ENCODE data around the gene CD300LB.

Gene CD300LB

DNA sequence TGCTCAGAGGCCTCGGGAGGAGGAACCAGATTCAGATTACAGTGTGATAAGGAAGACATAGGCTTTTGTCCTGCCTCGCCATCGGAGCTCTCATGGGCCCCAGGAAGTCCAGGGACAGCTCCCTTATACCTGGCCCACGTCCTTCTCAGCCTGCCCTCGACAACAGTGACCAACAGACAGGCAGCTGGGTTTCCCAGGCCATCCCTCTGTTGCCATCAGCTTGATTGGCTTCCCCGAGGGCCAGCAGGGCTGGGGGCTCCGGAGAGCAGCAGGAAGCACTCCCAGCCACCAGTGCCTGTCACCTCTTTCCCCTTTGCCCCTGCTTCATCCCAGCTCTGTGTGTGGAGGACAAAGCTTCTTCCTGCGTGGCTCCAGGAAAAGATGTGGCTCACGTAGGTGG is 47.2 kb downstream of the CD300LB start:
- DNase-seq (ENCODE audit: low read depth) = no peak
- TF ChIP-seq, protein P1, sequence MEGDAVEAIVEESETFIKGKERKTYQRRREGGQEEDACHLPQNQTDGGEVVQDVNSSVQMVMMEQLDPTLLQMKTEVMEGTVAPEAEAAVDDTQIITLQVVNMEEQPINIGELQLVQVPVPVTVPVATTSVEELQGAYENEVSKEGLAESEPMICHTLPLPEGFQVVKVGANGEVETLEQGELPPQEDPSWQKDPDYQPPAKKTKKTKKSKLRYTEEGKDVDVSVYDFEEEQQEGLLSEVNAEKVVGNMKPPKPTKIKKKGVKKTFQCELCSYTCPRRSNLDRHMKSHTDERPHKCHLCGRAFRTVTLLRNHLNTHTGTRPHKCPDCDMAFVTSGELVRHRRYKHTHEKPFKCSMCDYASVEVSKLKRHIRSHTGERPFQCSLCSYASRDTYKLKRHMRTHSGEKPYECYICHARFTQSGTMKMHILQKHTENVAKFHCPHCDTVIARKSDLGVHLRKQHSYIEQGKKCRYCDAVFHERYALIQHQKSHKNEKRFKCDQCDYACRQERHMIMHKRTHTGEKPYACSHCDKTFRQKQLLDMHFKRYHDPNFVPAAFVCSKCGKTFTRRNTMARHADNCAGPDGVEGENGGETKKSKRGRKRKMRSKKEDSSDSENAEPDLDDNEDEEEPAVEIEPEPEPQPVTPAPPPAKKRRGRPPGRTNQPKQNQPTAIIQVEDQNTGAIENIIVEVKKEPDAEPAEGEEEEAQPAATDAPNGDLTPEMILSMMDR (conservative IDR thresholded peaks at IDR 0.05; ENCODE audit: low read depth, low read length) = no peak
- H3K4me3 ChIP-seq (ENCODE audit: low read length) = no peak overlapping the region

DNA sequence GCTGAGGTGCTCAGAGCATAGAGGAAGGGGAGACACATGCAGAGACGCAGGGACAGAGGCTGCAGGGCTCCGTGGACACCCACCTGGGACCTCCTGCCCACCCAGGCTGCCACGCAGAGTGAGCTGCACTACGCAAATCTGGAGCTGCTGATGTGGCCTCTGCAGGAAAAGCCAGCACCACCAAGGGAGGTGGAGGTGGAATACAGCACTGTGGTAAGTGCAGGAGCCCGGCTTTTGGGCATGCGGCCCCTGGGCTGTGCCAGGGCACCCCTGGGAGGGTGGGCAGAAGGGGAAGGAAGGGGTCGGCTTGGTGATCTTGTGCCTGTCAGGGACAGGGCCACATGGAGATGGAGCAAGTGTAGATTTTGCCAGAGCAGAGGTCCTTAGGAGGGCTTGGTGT is 49.7 kb downstream of the CD300LB start:
- no peak overlapping the region for H3K4me3 ChIP-seq (ENCODE audit: low read length)
- no peak for DNase-seq (ENCODE audit: low read depth)
- TF ChIP-seq, protein P1 (conservative IDR thresholded peaks at IDR 0.05; ENCODE audit: low read depth, low read length) = no peak

DNA sequence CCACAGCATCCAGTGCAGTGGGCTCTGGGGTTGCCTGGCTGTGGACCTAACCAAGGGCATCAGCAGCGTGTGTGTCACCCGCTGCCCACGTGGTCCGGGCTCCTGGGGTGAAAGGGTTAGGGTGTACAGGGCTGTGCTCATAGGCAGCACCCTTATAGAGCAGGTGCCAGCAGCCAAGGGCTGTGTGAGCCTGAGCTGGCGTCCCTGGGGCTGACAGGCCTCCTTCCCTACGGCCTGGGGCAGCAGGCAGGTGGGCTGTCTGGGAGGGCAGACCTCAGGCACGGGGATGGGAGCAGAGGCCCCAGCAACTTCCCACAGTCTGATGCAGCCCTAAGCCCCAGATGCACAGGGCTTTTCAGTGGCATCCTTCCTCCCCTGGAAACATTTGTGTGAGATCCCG is 51.0 kb downstream of the CD300LB start:
- TF ChIP-seq, protein P1 (conservative IDR thresholded peaks at IDR 0.05; ENCODE audit: low read depth, low read length) = no peak
- DNase-seq (ENCODE audit: low read depth) = no peak
- H3K4me3 ChIP-seq (ENCODE audit: low read length) = no peak overlapping the region

DNA sequence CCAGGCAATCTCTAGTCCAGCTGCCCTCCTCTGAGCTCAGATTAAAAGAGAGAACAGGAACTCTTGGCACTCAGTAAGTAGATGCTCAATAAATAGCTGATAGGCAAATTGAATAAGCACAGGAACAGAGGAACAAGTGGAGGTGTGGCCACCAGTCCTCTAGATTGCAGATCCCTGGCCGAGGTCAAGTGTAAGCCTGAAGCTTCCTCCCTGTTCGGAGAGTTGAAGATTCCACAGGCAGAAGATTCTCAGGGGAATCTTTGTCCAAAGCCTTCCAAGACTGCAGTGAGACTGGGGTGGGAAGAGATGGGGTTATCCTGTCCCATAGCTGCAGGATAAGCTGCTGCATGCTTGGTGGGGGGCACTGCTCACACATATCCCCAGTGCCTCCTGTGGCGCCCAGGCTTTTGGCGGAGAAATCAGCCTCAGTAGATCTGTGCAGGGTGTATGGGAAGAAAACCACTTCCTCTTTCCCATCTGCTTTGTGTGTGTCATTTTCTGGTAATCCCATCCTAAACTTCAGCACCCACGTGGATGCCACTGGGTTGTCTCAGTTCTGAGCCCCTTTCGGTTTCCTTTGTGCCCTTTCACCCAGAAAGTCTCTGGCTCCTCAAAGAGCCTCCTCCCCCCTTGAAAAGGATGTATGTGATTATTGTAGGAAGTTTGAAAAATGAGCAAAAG is 52.7 kb downstream of the CD300LB start:
- DNase-seq (ENCODE audit: low read depth) = no peak
- no peak overlapping the region for H3K4me3 ChIP-seq (ENCODE audit: low read length)
- TF ChIP-seq, protein P1 (conservative IDR thresholded peaks at IDR 0.05; ENCODE audit: low read depth, low read length) = no peak

DNA sequence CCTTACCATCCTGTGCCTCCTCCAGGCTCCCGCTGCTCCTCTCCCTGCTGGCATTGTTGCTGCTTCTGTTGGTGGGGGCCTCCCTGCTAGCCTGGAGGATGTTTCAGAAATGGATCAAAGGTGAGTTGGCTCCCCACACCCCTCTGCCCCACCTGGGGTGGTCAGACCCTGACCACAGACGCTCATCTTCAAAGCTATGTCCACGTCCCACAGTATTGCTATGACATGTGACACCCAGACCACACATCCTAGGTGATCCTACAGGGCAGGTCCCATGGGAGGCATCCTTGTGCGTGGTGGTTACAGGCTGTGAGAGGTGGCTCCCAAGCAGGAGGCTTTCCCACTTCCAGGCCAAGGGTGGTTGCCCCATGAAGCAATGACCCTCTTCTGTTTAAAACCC is 53.9 kb downstream of the CD300LB start:
- no peak for DNase-seq (ENCODE audit: low read depth)
- TF ChIP-seq, protein P1 (conservative IDR thresholded peaks at IDR 0.05; ENCODE audit: low read depth, low read length) = no peak
- no peak overlapping the region for H3K4me3 ChIP-seq (ENCODE audit: low read length)

DNA sequence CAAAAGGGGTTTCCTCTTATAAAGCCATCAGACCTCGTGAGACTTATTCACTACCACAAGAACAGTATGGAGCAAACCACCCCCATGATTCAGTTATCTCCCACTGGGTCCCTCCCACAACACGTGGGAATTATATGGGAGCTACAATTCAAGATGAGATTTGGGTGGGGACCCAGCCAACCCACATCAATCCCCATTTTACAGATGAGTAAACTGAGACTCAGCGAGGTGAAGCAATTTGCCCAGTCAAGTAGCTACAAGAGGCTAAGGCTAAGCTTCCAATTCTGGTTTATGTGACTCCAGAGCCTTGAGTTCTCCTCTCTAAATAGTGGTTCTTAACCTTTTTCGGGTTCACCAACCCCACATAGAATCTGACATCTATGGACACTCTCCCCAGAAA is 56.1 kb downstream of the CD300LB start:
- no peak for DNase-seq (ENCODE audit: low read depth)
- no peak overlapping the region for H3K4me3 ChIP-seq (ENCODE audit: low read length)
- TF ChIP-seq, protein P1 (conservative IDR thresholded peaks at IDR 0.05; ENCODE audit: low read depth, low read length) = no peak

DNA sequence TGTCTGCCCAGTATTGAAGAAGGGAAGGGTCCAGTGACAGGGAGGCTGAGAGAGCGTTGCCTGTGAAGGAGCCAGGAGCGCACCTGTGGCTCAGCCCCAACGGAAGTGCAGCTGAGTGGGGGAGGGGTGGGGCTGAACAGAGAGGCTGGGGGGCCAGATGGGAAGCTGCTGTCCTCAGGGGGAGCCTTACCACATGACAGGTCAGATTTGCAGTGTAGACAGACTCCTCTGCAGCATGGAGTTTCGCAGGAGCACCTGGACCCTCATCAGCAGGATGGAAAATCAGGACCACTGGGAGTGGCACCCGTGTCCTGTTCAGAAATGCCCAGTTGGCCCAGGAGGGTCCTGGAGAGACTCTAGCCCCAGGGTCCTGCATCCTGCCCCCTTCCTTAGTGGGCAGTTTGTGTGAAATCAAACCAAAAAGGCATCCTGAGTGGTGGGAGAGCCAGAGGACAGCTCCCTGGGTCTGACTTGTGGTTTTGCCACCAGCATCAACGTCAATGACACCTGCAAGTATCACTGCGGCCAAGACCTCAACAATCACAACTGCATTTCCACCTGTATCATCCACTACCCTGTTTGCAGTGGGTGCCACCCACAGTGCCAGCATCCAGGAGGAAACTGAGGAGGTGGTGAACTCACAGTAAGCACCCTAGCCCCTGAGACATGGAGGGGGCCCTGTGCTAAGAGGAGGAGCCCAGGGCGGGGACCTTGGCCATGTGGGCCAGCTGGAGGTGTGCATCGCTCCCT is 57.1 kb downstream of the CD300LB start:
- no peak for DNase-seq (ENCODE audit: low read depth)
- TF ChIP-seq, protein P1 (conservative IDR thresholded peaks at IDR 0.05; ENCODE audit: low read depth, low read length) = no peak
- no peak overlapping the region for H3K4me3 ChIP-seq (ENCODE audit: low read length)

All from retinal pigment epithelial cell (primary cell).